Endothelial cell of umbilical vein (primary cell): ENCODE results near the gene KIFC3. TPM values are rescaled to one million over a fixed set of nuclear protein-coding genes. Genes with fewer than 3 reads are reported as not detected.

ENCODE experiments used
- BruUV-seq: library from RNA; stranded (reverse); fragments of 400-500 nt; replicated peaks from 2 replicates; lab custom pipeline; 2021; lab: Mats Ljungman, UMichigan
- CTCF ChIA-PET: fragments of 300-600, 350-600 bp; sonication (Branson Sonifier 250); formaldehyde crosslinking; loops from one replicate; lab custom pipeline; 2021; ENCODE audit warnings: antibody characterized with exemption, inconsistent platforms; lab: Charles Lee
- POLR2A ChIA-PET: fragments of 300-600, 350-600 bp; sonication (Branson Sonifier 250); formaldehyde crosslinking; loops from one replicate; lab custom pipeline; 2021; ENCODE audit warnings: antibody characterized with exemption, inconsistent platforms; lab: Charles Lee
- DNase-seq: peaks from one replicate; pipeline ENCODE4 v3.0.0-alpha.2; 2011; ENCODE audit warnings: low read depth, low spot score
- FAIRE-seq: peaks from 2 replicates; lab custom pipeline; 2011; peaks lifted over from hg19 to GRCh38; lab: Jason Lieb, UNC
- H2AFZ ChIP-seq: 2 replicates; pipeline ENCODE4 v1.6.0; 2012; ENCODE audit warnings: low read depth, low read length, control low read depth, inconsistent platforms
- H3K27ac ChIP-seq: 2 replicates; pipeline ENCODE4 v1.5.1; 2011; ENCODE audit warnings: low read depth, mild to moderate bottlenecking, control low read depth, low read length, moderate library complexity; ENCODE audit not compliant: insufficient read depth
- H3K27me3 ChIP-seq, 2 experiments: 2 replicates each; pipeline versions ENCODE4 v1.6.0 to v1.6.1; 2011; ENCODE audit warnings: low read length in 2 of 2, mixed read lengths in 1 of 2; ENCODE audit not compliant: control insufficient read depth in 2 of 2, insufficient read depth in 2 of 2
- H3K36me3 ChIP-seq, 2 experiments: 2 replicates in 1 of 2; 3 replicates in 1 of 2; pipeline ENCODE4 v1.5.1; 2011; ENCODE audit warnings: low read length in 2 of 2, mild to moderate bottlenecking in 1 of 2, moderate library complexity in 1 of 2; ENCODE audit not compliant: control insufficient read depth in 2 of 2, insufficient read depth in 2 of 2; ENCODE audit errors: extremely low read depth in 1 of 2
- H3K4me1 ChIP-seq: 3 replicates; pipeline ENCODE4 v1.5.1; 2011; ENCODE audit warnings: mild to moderate bottlenecking, low read length; ENCODE audit not compliant: control insufficient read depth, insufficient read depth; ENCODE audit errors: extremely low read depth
- H3K4me2 ChIP-seq: 2 replicates; pipeline ENCODE4 v1.6.1; 2011; ENCODE audit warnings: low read length, control low read depth, mixed read lengths; ENCODE audit not compliant: insufficient read depth
- H3K4me3 ChIP-seq, 3 experiments: fragments of 200-600 bp in 1 of 3; sonication (generic), shearing (Covaris generic) in 1 of 3; replicated peaks in 1 of 3; 2 replicates each; pipeline ENCODE4 v1.5.1; 2011 to 2016; ENCODE audit warnings: control low read depth in 3 of 3, low read length in 3 of 3, mild to moderate bottlenecking in 2 of 3, inconsistent platforms in 1 of 3, low read depth in 1 of 3, moderate library complexity in 1 of 3; ENCODE audit not compliant: insufficient read depth in 1 of 3
- H3K79me2 ChIP-seq: 2 replicates; pipeline ENCODE4 v1.6.0; 2012; ENCODE audit warnings: low read length, inconsistent platforms; ENCODE audit not compliant: control insufficient read depth, insufficient read depth
- H3K9ac ChIP-seq: replicated peaks from 2 replicates; pipeline ENCODE3; 2011; ENCODE audit warnings: low read length, control low read depth; ENCODE audit not compliant: insufficient read depth; ENCODE audit errors: extremely low read depth
- H3K9me1 ChIP-seq: replicated peaks from 3 replicates; pipeline ENCODE4 v1.6.0; 2011; ENCODE audit warnings: mild to moderate bottlenecking, low read length; ENCODE audit not compliant: control insufficient read depth, insufficient read depth; ENCODE audit errors: extremely low read depth
- H3K9me3 ChIP-seq: replicated peaks from 2 replicates; pipeline ENCODE4 v1.5.1; 2012; ENCODE audit warnings: low read length, inconsistent platforms; ENCODE audit not compliant: control insufficient read depth, insufficient read depth
- H4K20me1 ChIP-seq: replicated peaks from 2 replicates; pipeline ENCODE3; 2011; ENCODE audit warnings: mild to moderate bottlenecking, low read length; ENCODE audit not compliant: control insufficient read depth, insufficient read depth; ENCODE audit errors: extremely low read depth
- CTCF ChIP-seq, 2 donors: IDR thresholded peaks; 1 replicate in 1 of 2; 2 replicates in 1 of 2; pipeline ENCODE4 v1.5.1; 2011; ENCODE audit warnings: low read length in 2 of 2, mild to moderate bottlenecking in 2 of 2, moderate library complexity in 2 of 2, control low read depth in 1 of 2, inconsistent platforms in 1 of 2, low read depth in 1 of 2; ENCODE audit not compliant: insufficient read depth in 1 of 2; ENCODE audit errors: extremely low read depth in 1 of 2
- EZH2 ChIP-seq: IDR thresholded peaks from 2 replicates; pipeline ENCODE4 v1.6.1; 2012; ENCODE audit warnings: borderline replicate concordance, low read depth, mild to moderate bottlenecking, moderate library complexity, low read length, inconsistent platforms; ENCODE audit not compliant: severe bottlenecking
- FOS ChIP-seq: IDR thresholded peaks from 2 replicates; pipeline ENCODE4 v1.6.1; 2011; ENCODE audit warnings: mild to moderate bottlenecking, low read length, moderate library complexity, borderline replicate concordance; ENCODE audit not compliant: insufficient read depth
- GATA2 ChIP-seq: IDR thresholded peaks from 2 replicates; pipeline ENCODE4 v1.7.0; 2011; ENCODE audit warnings: low read depth, mild to moderate bottlenecking, moderate library complexity, mixed read lengths, low read length; ENCODE audit not compliant: insufficient read length, insufficient read depth
- JUN ChIP-seq: IDR thresholded peaks from 2 replicates; pipeline ENCODE4 v1.6.1; 2011; ENCODE audit warnings: borderline replicate concordance, low read depth; ENCODE audit not compliant: insufficient read length, insufficient read depth
- MAX ChIP-seq: IDR thresholded peaks from 2 replicates; pipeline ENCODE4 v1.6.1; 2011; ENCODE audit not compliant: insufficient read depth, insufficient read length
- MYC ChIP-seq: IDR thresholded peaks from one replicate; pipeline ENCODE4 v1.6.1; 2011; ENCODE audit warnings: mild to moderate bottlenecking, low read depth, low read length
- POLR2A ChIP-seq: IDR thresholded peaks from 2 replicates; pipeline ENCODE4 v1.6.1; 2012; ENCODE audit warnings: low read depth, mild to moderate bottlenecking, control low read depth, low read length
- POLR2AphosphoS5 ChIP-seq: IDR thresholded peaks from 2 replicates; pipeline ENCODE4 v1.6.1; 2012; ENCODE audit warnings: low read depth, mild to moderate bottlenecking, control low read depth, low read length, moderate library complexity; ENCODE audit not compliant: insufficient read depth
- dilution Hi-C: fragments of 300-500 bp; cut with MboI; formaldehyde crosslinking; loops from one replicate; pipeline ENCODE4 v1.15.0; 2019; ENCODE audit warnings: low sequenced_read_pairs; ENCODE audit not compliant: extremely low pct_ligation_motif_present
- intact Hi-C: fragments of 100-400 bp; cut with micrococcal nuclease; formaldehyde crosslinking; loops from one replicate; pipeline ENCODE4 v1.10.0; 2022
- polyA plus RNA-seq, 4 experiments: library from polyadenylated mRNA; depleted of rRNA in 3 of 4; stranded (reverse) in 3 of 4; unstranded in 1 of 4; fragments of >200 nt; gene quantifications; 2 replicates each; pipeline versions ENCODE4 v1.2.1 to v1.2.3, GENCODE V29; 2011 to 2012; ENCODE audit warnings: missing spikeins in 1 of 4
- total RNA-seq: library from RNA; stranded (reverse); gene quantifications from 2 replicates; pipeline ENCODE4 v1.2.3, GENCODE V29; 2021

KIFC3 gene
- total and polyA plus RNA-seq, 2 donors (not counting 3 experiments of a cell fraction or from before 2014, with no cell fraction given) = 36.3 to 62.2 TPM

- ChIA-PET CTCF (no interaction called here), POLR2A (no interaction called here)
- TF ChIP-seq FOS = no peak
- no peak for TF ChIP-seq EZH2
- no peak for TF ChIP-seq GATA2
- TF ChIP-seq POLR2A = no peak
- TF ChIP-seq JUN = no peak
- no peak for TF ChIP-seq POLR2AphosphoS5
- TF ChIP-seq CTCF (IDR thresholded peaks at IDR 0.05; ENCODE audit: extremely low read depth in 1 of 2, insufficient read depth in 1 of 2, low read depth in 1 of 2, low read length in 2 of 2) = no peak
- no peak for TF ChIP-seq MYC
- no peak for TF ChIP-seq MAX
- Histone ChIP-seq H3K4me2 (no peak overlapping the region), H3K27ac (no peak overlapping the region), H3K9me3 (no peaks in the 10 kb centered on the region), H4K20me1 (no peaks in the 10 kb centered on the region), H2AFZ (no peak overlapping the region), H3K4me1 (no peaks in the 10 kb centered on the region), H3K36me3 (no peaks in the 10 kb centered on the region), H3K9me1 (no peaks in the 10 kb centered on the region), H3K79me2 (no peaks in the 10 kb centered on the region), H3K27me3 (peaks cover 1 to 4% of the 10 kb centered on the region in 2 experiments), H3K4me3 (no peak overlapping the region), H3K9ac (no peak overlapping the region)
- dilution Hi-C loops (no loop called here), intact Hi-C loops (no loop called here)
- FAIRE-seq (no peak), DNase-seq (no peak)
- no TSS peak for BruUV-seq
These were observed 19.8 kb upstream of the KIFC3 start for GRCh38 chr16:57822018-57822553.
